ENCODE results near the gene MCM10.

DNA sequence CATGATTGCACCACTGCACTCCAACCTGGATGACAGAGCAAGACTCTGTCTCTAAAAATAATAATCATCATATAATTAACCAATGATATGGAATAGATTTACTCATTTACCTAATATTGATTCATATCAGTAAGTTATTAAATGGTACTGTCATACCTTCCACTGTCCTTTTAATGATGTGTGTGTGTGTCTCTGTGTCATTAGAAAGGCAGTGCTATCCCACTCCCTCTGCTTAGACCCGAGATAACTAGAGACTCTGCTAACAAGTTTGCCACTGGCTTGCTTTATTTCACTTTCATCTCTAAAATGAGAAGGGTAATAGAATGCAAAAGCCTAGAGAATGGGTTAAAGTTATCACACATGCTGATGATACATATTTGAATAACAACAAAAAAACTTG is 21.1 kb downstream of the MCM10 start:
- TF ChIP-seq POLR2A (IDR thresholded peaks at IDR 0.05), result no peak
- TF ChIP-seq, protein P1, sequence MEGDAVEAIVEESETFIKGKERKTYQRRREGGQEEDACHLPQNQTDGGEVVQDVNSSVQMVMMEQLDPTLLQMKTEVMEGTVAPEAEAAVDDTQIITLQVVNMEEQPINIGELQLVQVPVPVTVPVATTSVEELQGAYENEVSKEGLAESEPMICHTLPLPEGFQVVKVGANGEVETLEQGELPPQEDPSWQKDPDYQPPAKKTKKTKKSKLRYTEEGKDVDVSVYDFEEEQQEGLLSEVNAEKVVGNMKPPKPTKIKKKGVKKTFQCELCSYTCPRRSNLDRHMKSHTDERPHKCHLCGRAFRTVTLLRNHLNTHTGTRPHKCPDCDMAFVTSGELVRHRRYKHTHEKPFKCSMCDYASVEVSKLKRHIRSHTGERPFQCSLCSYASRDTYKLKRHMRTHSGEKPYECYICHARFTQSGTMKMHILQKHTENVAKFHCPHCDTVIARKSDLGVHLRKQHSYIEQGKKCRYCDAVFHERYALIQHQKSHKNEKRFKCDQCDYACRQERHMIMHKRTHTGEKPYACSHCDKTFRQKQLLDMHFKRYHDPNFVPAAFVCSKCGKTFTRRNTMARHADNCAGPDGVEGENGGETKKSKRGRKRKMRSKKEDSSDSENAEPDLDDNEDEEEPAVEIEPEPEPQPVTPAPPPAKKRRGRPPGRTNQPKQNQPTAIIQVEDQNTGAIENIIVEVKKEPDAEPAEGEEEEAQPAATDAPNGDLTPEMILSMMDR (IDR thresholded peaks at IDR 0.05), result no peak
